GM12873 (cell line): ENCODE measurements around the gene DUSP14.

ENCODE experiments used
- CTCF ChIP-seq: IDR thresholded peaks from 2 replicates; pipeline ENCODE4 v1.5.1; 2012; ENCODE audit warnings: low read depth, mild to moderate bottlenecking, moderate library complexity, low read length, control low read depth; ENCODE audit not compliant: insufficient read depth; ENCODE audit errors: missing control alignments

Gene DUSP14

GRCh38 chr17:37555386-37555785 lies 65.7 kb downstream of the DUSP14 start:
- no peak for TF ChIP-seq CTCF

GRCh38 chr17:37557482-37557881 lies 67.8 kb downstream of the DUSP14 start:
- TF ChIP-seq CTCF, result no peak

- TF ChIP-seq CTCF, result no peak
These were observed 68.6 kb downstream of the DUSP14 start for GRCh38 chr17:37558299-37558698.

GRCh38 chr17:37562016-37562745 lies 72.5 kb downstream of the DUSP14 start:
- TF ChIP-seq CTCF, result no peak
